ENCODE measurements around the gene DPPA5.

The DPPA5 gene

GRCh38 chr6:73372516-73372915 is 18.4 kb upstream of the DPPA5 start:
- Mint-ChIP-seq H3K27ac (no peak overlapping the region), H3K4me3 (no peak overlapping the region), H3K27me3 (ENCODE audit: low read depth) (no peaks in the 10 kb centered on the region), H3K36me3 (ENCODE audit: low read depth) (no peaks in the 10 kb centered on the region), H3K9me3 (no peaks in the 10 kb centered on the region), H3K4me1 (ENCODE audit: low read depth) (no peaks in the 10 kb centered on the region)

GRCh38 chr6:73371984-73372383 is 17.9 kb upstream of the DPPA5 start:
- Mint-ChIP-seq H3K9me3 (no peaks in the 10 kb centered on the region), H3K4me1 (ENCODE audit: low read depth) (no peaks in the 10 kb centered on the region), H3K27ac (no peak overlapping the region), H3K36me3 (ENCODE audit: low read depth) (no peaks in the 10 kb centered on the region), H3K4me3 (no peak overlapping the region), H3K27me3 (ENCODE audit: low read depth) (no peaks in the 10 kb centered on the region)

GRCh38 chr6:73369563-73369962 is 15.5 kb upstream of the DPPA5 start, which contains the start of gene OOEP:
OOEP (minus strand) TSS chr6:73369897; CDS start chr6:73369792, 105 bp downstream.
- H3K27ac Mint-ChIP-seq = no peak within 1 kb of the TSS
- no peaks in the 10 kb centered on the region for H3K36me3 Mint-ChIP-seq (ENCODE audit: low read depth)
- no peaks in the 10 kb centered on the region for H3K27me3 Mint-ChIP-seq (ENCODE audit: low read depth)
- H3K9me3 Mint-ChIP-seq = no peaks in the 10 kb centered on the region
- no peak within 1 kb of the TSS for H3K4me3 Mint-ChIP-seq
- H3K4me1 Mint-ChIP-seq (ENCODE audit: low read depth) = no peaks in the 10 kb centered on the region

- no peaks in the 10 kb centered on the region for H3K27me3 Mint-ChIP-seq (ENCODE audit: low read depth)
- H3K36me3 Mint-ChIP-seq (ENCODE audit: low read depth) = no peaks in the 10 kb centered on the region
- no peaks in the 10 kb centered on the region for H3K4me1 Mint-ChIP-seq (ENCODE audit: low read depth)
- no peak overlapping the region for H3K27ac Mint-ChIP-seq
- H3K9me3 Mint-ChIP-seq = no peaks in the 10 kb centered on the region
- H3K4me3 Mint-ChIP-seq = no peak overlapping the region
Measured at GRCh38 chr6:73369157-73369556, 15.1 kb upstream of the DPPA5 start.

- no peaks in the 10 kb centered on the region for H3K9me3 Mint-ChIP-seq
- H3K27ac Mint-ChIP-seq = no peak overlapping the region
- H3K36me3 Mint-ChIP-seq (ENCODE audit: low read depth) = no peaks in the 10 kb centered on the region
- no peak overlapping the region for H3K4me3 Mint-ChIP-seq
- no peaks in the 10 kb centered on the region for H3K27me3 Mint-ChIP-seq (ENCODE audit: low read depth)
- H3K4me1 Mint-ChIP-seq (ENCODE audit: low read depth) = no peaks in the 10 kb centered on the region
Measured at GRCh38 chr6:73368675-73369074, 14.6 kb upstream of the DPPA5 start.

GRCh38 chr6:73367761-73368355 is 13.8 kb upstream of the DPPA5 start:
- no peak overlapping the region for H3K4me3 Mint-ChIP-seq
- no peak overlapping the region for H3K27ac Mint-ChIP-seq
- H3K4me1 Mint-ChIP-seq (ENCODE audit: low read depth) = no peaks in the 10 kb centered on the region
- H3K36me3 Mint-ChIP-seq (ENCODE audit: low read depth) = no peaks in the 10 kb centered on the region
- no peaks in the 10 kb centered on the region for H3K9me3 Mint-ChIP-seq
- H3K27me3 Mint-ChIP-seq (ENCODE audit: low read depth) = no peaks in the 10 kb centered on the region

- Mint-ChIP-seq H3K36me3 (ENCODE audit: low read depth) (no peaks in the 10 kb centered on the region), H3K4me1 (ENCODE audit: low read depth) (no peaks in the 10 kb centered on the region), H3K27ac (no peak overlapping the region), H3K4me3 (no peak overlapping the region), H3K27me3 (ENCODE audit: low read depth) (no peaks in the 10 kb centered on the region), H3K9me3 (no peaks in the 10 kb centered on the region)
Measured at GRCh38 chr6:73364549-73364948, 10.5 kb upstream of the DPPA5 start.

- Mint-ChIP-seq H3K4me3 (no peak overlapping the region), H3K27me3 (ENCODE audit: low read depth) (no peaks in the 10 kb centered on the region), H3K36me3 (ENCODE audit: low read depth) (no peaks in the 10 kb centered on the region), H3K27ac (no peak overlapping the region), H3K4me1 (ENCODE audit: low read depth) (no peaks in the 10 kb centered on the region), H3K9me3 (no peaks in the 10 kb centered on the region)
Measured at GRCh38 chr6:73364121-73364520, 10.0 kb upstream of the DPPA5 start.

- no peaks in the 10 kb centered on the region for H3K36me3 Mint-ChIP-seq (ENCODE audit: low read depth)
- no peaks in the 10 kb centered on the region for H3K4me1 Mint-ChIP-seq (ENCODE audit: low read depth)
- no peak overlapping the region for H3K4me3 Mint-ChIP-seq
- H3K9me3 Mint-ChIP-seq = no peaks in the 10 kb centered on the region
- no peaks in the 10 kb centered on the region for H3K27me3 Mint-ChIP-seq (ENCODE audit: low read depth)
- H3K27ac Mint-ChIP-seq = no peak overlapping the region
Measured at GRCh38 chr6:73363537-73363875, 9.4 kb upstream of the DPPA5 start.

GRCh38 chr6:73362869-73363536 is 8.9 kb upstream of the DPPA5 start:
- H3K27ac Mint-ChIP-seq = no peak overlapping the region
- no peak overlapping the region for H3K4me3 Mint-ChIP-seq
- H3K36me3 Mint-ChIP-seq (ENCODE audit: low read depth) = no peaks in the 10 kb centered on the region
- no peaks in the 10 kb centered on the region for H3K27me3 Mint-ChIP-seq (ENCODE audit: low read depth)
- H3K9me3 Mint-ChIP-seq = no peaks in the 10 kb centered on the region
- H3K4me1 Mint-ChIP-seq (ENCODE audit: low read depth) = no peaks in the 10 kb centered on the region

GRCh38 chr6:73362358-73362757 is 8.3 kb upstream of the DPPA5 start, which contains the start of gene KHDC3L:
KHDC3L (plus strand) TSS chr6:73362658; CDS start chr6:73362730, 72 bp downstream.
- peaks cover 3% of the 10 kb centered on the region for H3K27me3 Mint-ChIP-seq (ENCODE audit: low read depth)
- H3K4me3 Mint-ChIP-seq = no peak within 1 kb of the TSS
- H3K4me1 Mint-ChIP-seq (ENCODE audit: low read depth) = no peaks in the 10 kb centered on the region
- no peak within 1 kb of the TSS for H3K27ac Mint-ChIP-seq
- no peaks in the 10 kb centered on the region for H3K9me3 Mint-ChIP-seq
- no peaks in the 10 kb centered on the region for H3K36me3 Mint-ChIP-seq (ENCODE audit: low read depth)

GRCh38 chr6:73349311-73349710 is 4.8 kb downstream of the DPPA5 start:
- no peaks in the 10 kb centered on the region for H3K36me3 Mint-ChIP-seq (ENCODE audit: low read depth)
- H3K4me1 Mint-ChIP-seq (ENCODE audit: low read depth) = no peaks in the 10 kb centered on the region
- H3K4me3 Mint-ChIP-seq = no peak overlapping the region
- no peaks in the 10 kb centered on the region for H3K9me3 Mint-ChIP-seq
- H3K27ac Mint-ChIP-seq = no peak overlapping the region
- H3K27me3 Mint-ChIP-seq (ENCODE audit: low read depth) = peaks cover 46% of the 10 kb centered on the region

GRCh38 chr6:73348550-73349204 is 5.4 kb downstream of the DPPA5 start:
- no peaks in the 10 kb centered on the region for H3K9me3 Mint-ChIP-seq
- H3K27ac Mint-ChIP-seq = no peak overlapping the region

GRCh38 chr6:73343164-73343563 is 10.9 kb downstream of the DPPA5 start:
- no peak overlapping the region for H3K4me3 Mint-ChIP-seq
- H3K36me3 Mint-ChIP-seq (ENCODE audit: low read depth) = no peaks in the 10 kb centered on the region
- no peaks in the 10 kb centered on the region for H3K9me3 Mint-ChIP-seq
- no peak overlapping the region for H3K27ac Mint-ChIP-seq
- peaks cover 41% of the 10 kb centered on the region for H3K27me3 Mint-ChIP-seq (ENCODE audit: low read depth)
- H3K4me1 Mint-ChIP-seq (ENCODE audit: low read depth) = no peaks in the 10 kb centered on the region

More at GRCh38 chr6:73348550-73349204, 5.4 kb downstream of the DPPA5 start:
- Mint-ChIP-seq H3K4me3 (no peak overlapping the region), H3K36me3 (ENCODE audit: low read depth) (no peaks in the 10 kb centered on the region), H3K27me3 (ENCODE audit: low read depth) (peaks cover 50% of the 10 kb centered on the region), H3K4me1 (ENCODE audit: low read depth) (no peaks in the 10 kb centered on the region)

- Mint-ChIP-seq H3K27me3 (ENCODE audit: low read depth) (peaks cover 33% of the 10 kb centered on the region), H3K36me3 (ENCODE audit: low read depth) (no peaks in the 10 kb centered on the region), H3K4me1 (ENCODE audit: low read depth) (no peaks in the 10 kb centered on the region), H3K27ac (no peak overlapping the region), H3K4me3 (no peak overlapping the region), H3K9me3 (no peaks in the 10 kb centered on the region)
Measured at GRCh38 chr6:73342174-73342573, 11.9 kb downstream of the DPPA5 start.

All from T-helper 1 cell treated with Interleukin-12 subunit alpha and Interleukin-12 subunit beta and Interleukin-4 antibody, amounts not matched to agents 30 μg/mL and 1 μg/mL, for 36 hours (primary cell).